ENCODE data around the gene C11orf98. TPM values are rescaled to one million over a fixed set of nuclear protein-coding genes. Genes with fewer than 3 reads are reported as not detected.

Gene C11orf98
- total and polyA plus RNA-seq, 4 donors: 19.0 to 140 (median 94.7) TPM

- Histone ChIP-seq H3K27ac (ENCODE audit: low read depth in 1 of 2, low read length in 1 of 2) (peak overlapping the region; percentile 79 to 86), H3K9me3 (ENCODE audit: control insufficient read depth in 4 of 4, insufficient read depth in 3 of 4, low read length in 3 of 4) (no peaks in the 10 kb centered on the region), H3K4me1 (ENCODE audit: control insufficient read depth in 5 of 5, insufficient read depth in 5 of 5, low read length in 5 of 5) (peaks cover 12 to 19% (median 14%) of the 10 kb centered on the region in 5 donors), H3K4me3 (peak overlapping the region; percentile 79), H3K9ac (ENCODE audit: insufficient read depth in 1 of 2, low read length in 2 of 2) (peak overlapping the region; percentile 48 to 82), H3K27me3 (ENCODE audit: control insufficient read depth in 3 of 3, insufficient read depth in 3 of 3, low read length in 2 of 3) (no peaks in the 10 kb centered on the region), H3K36me3 (ENCODE audit: control insufficient read depth in 4 of 4, insufficient read depth in 4 of 4, low read length in 4 of 4) (peaks cover 7 to 21% (median 18%) of the 10 kb centered on the region in 4 donors)
- TF ChIP-seq CTCF (IDR thresholded peaks at IDR 0.05; ENCODE audit: control extremely low read depth, extremely low read depth): no peak
- 5 to 7% methylated on average over 39 of the region's 39 CpGs for WGBS, 2 donors
- peak; percentile 29 for ATAC-seq (ENCODE audit: insufficient read depth, low FRiP score)
- peak; percentile 71 to 87 (median 79) for DNase-seq
Measured at GRCh38 chr11:62665599-62666258, 719 bp upstream of the C11orf98 start.

GRCh38 chr11:62664405-62665074 lies 470 bp downstream of the C11orf98 start:
- peaks cover 11 to 15% (median 12%) of the 10 kb centered on the region in 5 donors for H3K4me1 ChIP-seq (ENCODE audit: control insufficient read depth in 5 of 5, insufficient read depth in 5 of 5, low read length in 5 of 5)
- ATAC-seq (ENCODE audit: insufficient read depth, low FRiP score) (peak; percentile 16), DNase-seq (peak in 2 of 3 donors; percentile 62 to 71)
- H3K4me3 ChIP-seq: peak overlapping the region; percentile 62
- no peak for TF ChIP-seq CTCF (IDR thresholded peaks at IDR 0.05; ENCODE audit: control extremely low read depth, extremely low read depth)
- no peaks in the 10 kb centered on the region for H3K9me3 ChIP-seq (ENCODE audit: control insufficient read depth in 4 of 4, insufficient read depth in 3 of 4, low read length in 3 of 4)
- 4% methylated on average over 36 of the region's 36 CpGs for WGBS, 2 donors
- H3K9ac ChIP-seq (ENCODE audit: insufficient read depth in 1 of 2, low read length in 2 of 2): peak overlapping the region; percentile 12 to 61
- H3K36me3 ChIP-seq (ENCODE audit: control insufficient read depth in 4 of 4, insufficient read depth in 4 of 4, low read length in 4 of 4): peaks cover 7 to 21% (median 17%) of the 10 kb centered on the region in 4 donors
- H3K27ac ChIP-seq (ENCODE audit: low read depth in 1 of 2, low read length in 1 of 2): peak overlapping the region; percentile 79 to 90
- no peaks in the 10 kb centered on the region for H3K27me3 ChIP-seq (ENCODE audit: control insufficient read depth in 3 of 3, insufficient read depth in 3 of 3, low read length in 2 of 3)

- WGBS, 2 donors: 56 to 66% methylated on average over 5 of the region's 5 CpGs
- DNase-seq: peak in 2 of 3 donors; percentile 53 to 58
Measured at GRCh38 chr11:62656796-62657429, 8.1 kb downstream of the C11orf98 start.

More at GRCh38 chr11:62656796-62657429, 8.1 kb downstream of the C11orf98 start:
- Histone ChIP-seq H3K4me3 (no peak overlapping the region), H3K36me3 (ENCODE audit: control insufficient read depth in 4 of 4, insufficient read depth in 4 of 4, low read length in 4 of 4) (no peaks in the 10 kb centered on the region), H3K27ac (ENCODE audit: low read depth in 1 of 2, low read length in 1 of 2) (no peak overlapping the region), H3K4me1 (ENCODE audit: control insufficient read depth in 5 of 5, insufficient read depth in 5 of 5, low read length in 5 of 5) (peaks cover 0 to 6% (median 0%) of the 10 kb centered on the region in 5 donors), H3K27me3 (ENCODE audit: control insufficient read depth in 3 of 3, insufficient read depth in 3 of 3, low read length in 2 of 3) (no peaks in the 10 kb centered on the region), H3K9me3 (ENCODE audit: control insufficient read depth in 4 of 4, insufficient read depth in 3 of 4, low read length in 3 of 4) (no peaks in the 10 kb centered on the region), H3K9ac (ENCODE audit: insufficient read depth in 1 of 2, low read length in 2 of 2) (no peak overlapping the region)
- no peak for TF ChIP-seq CTCF (IDR thresholded peaks at IDR 0.05; ENCODE audit: control extremely low read depth, extremely low read depth)
- ATAC-seq (ENCODE audit: insufficient read depth, low FRiP score): no peak
